Thyroid gland (tissue), 4 donors: ENCODE measurements around the gene ATXN7L3. TPM values are rescaled to one million over a fixed set of nuclear protein-coding genes. Genes with fewer than 3 reads are reported as not detected.

Experiments used
- DNase-seq, 2 donors: peaks; one replicate each; pipeline ENCODE4 v3.0.0-alpha.2; 2019
- H3K27ac ChIP-seq, 3 donors: fragments of 200-600 bp; sonication (generic); 1 replicate in 2 of 3; 2 replicates in 1 of 3; pipeline ENCODE4 v1.5.1; 2016 to 2019; ENCODE audit warnings: mild to moderate bottlenecking in 1 of 3, moderate library complexity in 1 of 3
- H3K27me3 ChIP-seq: fragments of 200-600 bp; sonication (generic); one replicate; pipeline ENCODE4 v1.5.1; 2019
- H3K36me3 ChIP-seq, 2 donors: fragments of 200-600 bp; sonication (generic); one replicate each; pipeline ENCODE4 v1.5.1; 2016 to 2019
- H3K4me1 ChIP-seq, 2 donors: fragments of 200-600 bp; sonication (generic); one replicate each; pipeline ENCODE4 v1.5.1; 2017 to 2019
- H3K4me3 ChIP-seq, 3 donors: fragments of 200-600 bp; sonication (generic); replicated peaks in 1 of 3; 1 replicate in 2 of 3; 2 replicates in 1 of 3; pipeline ENCODE4 v1.5.1; 2016; ENCODE audit warnings: mild to moderate bottlenecking in 1 of 3
- H3K9me3 ChIP-seq: fragments of 200-600 bp; sonication (generic); one replicate; pipeline ENCODE4 v1.5.1; 2017
- CTCF ChIP-seq, 6 experiments: fragments of 200-600 bp in 3 of 6; fragments of 450-650 bp in 3 of 6; sonication (generic) in 3 of 6; IDR thresholded peaks; one replicate each; pipeline ENCODE4 v1.5.1; 2016 to 2019; ENCODE audit warnings: antibody characterized with exemption in 6 of 6, mild to moderate bottlenecking in 2 of 6, inconsistent platforms in 1 of 6, moderate library complexity in 1 of 6
- POLR2A ChIP-seq, 2 donors: fragments of 450-650 bp; IDR thresholded peaks; one replicate each; pipeline ENCODE4 v1.6.1; 2017; ENCODE audit warnings: antibody characterized with exemption in 2 of 2, mild to moderate bottlenecking in 2 of 2, moderate library complexity in 1 of 2
- WGBS, 2 donors: methylation state at CpG; one replicate each; pipeline ENCODE4 v1.1.5; 2017; 5-methylcytosine and 5-hydroxymethylcytosine counted together
- intact Hi-C: fragments of 100-400 bp; cut with DNase I; formaldehyde crosslinking; loops from one replicate; pipeline ENCODE4 v1.15.1; 2023
- total RNA-seq, 4 donors: library from RNA; depleted of rRNA; stranded (reverse); fragments of >200 nt; gene quantifications; one replicate each; pipeline ENCODE4 v1.2.3, GENCODE V29; 2016

Gene ATXN7L3
- total RNA-seq, 4 donors from 2014 or later = 52.4 to 64.5 (median 58.0) TPM

GRCh38 chr17:44205962-44206824 lies 6.5 kb upstream of the ATXN7L3 start:
- Histone ChIP-seq H3K4me3 (no peak overlapping the region), H3K27ac (no peak overlapping the region), H3K9me3 (no peaks in the 10 kb centered on the region), H3K36me3 (peaks cover 44 to 47% of the 10 kb centered on the region in 2 donors), H3K4me1 (peaks cover 0 to 12% of the 10 kb centered on the region in 2 donors), H3K27me3 (no peaks in the 10 kb centered on the region)
- DNase-seq = no peak
- 70 to 72% methylated on average over 12 to 13 of the region's 13 CpGs for WGBS, 2 donors
- TF ChIP-seq CTCF (IDR thresholded peaks at IDR 0.05) (no peak), POLR2A (IDR thresholded peaks at IDR 0.05) (no peak)
- intact Hi-C loops = no loop called here

GRCh38 chr17:44204441-44204882 lies 4.8 kb upstream of the ATXN7L3 start:
- DNase-seq = no peak
- TF ChIP-seq CTCF (IDR thresholded peaks at IDR 0.05) (no peak), POLR2A (IDR thresholded peaks at IDR 0.05) (no peak)
- Histone ChIP-seq H3K9me3 (no peaks in the 10 kb centered on the region), H3K36me3 (peaks cover 29 to 30% of the 10 kb centered on the region in 2 donors), H3K27ac (no peak overlapping the region), H3K4me3 (no peak overlapping the region), H3K4me1 (peaks cover 5 to 11% of the 10 kb centered on the region in 2 donors), H3K27me3 (no peaks in the 10 kb centered on the region)
- intact Hi-C loops = loop anchor here (5.0 kb wide), 1 partner anchor 143 kb away; the partner anchor contains the start of gene GRN
- WGBS, 2 donors = 64 to 81% methylated on average over 4 to 5 of the region's 5 CpGs

- DNase-seq = peak; percentile 46 to 50
- intact Hi-C loops = loop anchor here (5.0 kb wide), 1 partner anchor 143 kb away; the partner anchor contains the start of gene GRN
- Histone ChIP-seq H3K27me3 (no peaks in the 10 kb centered on the region), H3K4me1 (peaks cover 5 to 11% of the 10 kb centered on the region in 2 donors), H3K36me3 (peaks cover 23 to 24% of the 10 kb centered on the region in 2 donors), H3K27ac (no peak overlapping the region), H3K4me3 (no peak overlapping the region), H3K9me3 (no peaks in the 10 kb centered on the region)
- 53 to 58% methylated on average over 9 of the region's 9 CpGs for WGBS, 2 donors
- TF ChIP-seq POLR2A (IDR thresholded peaks at IDR 0.05) (no peak), CTCF (IDR thresholded peaks at IDR 0.05) (peak; percentile 25 to 74 (median 52))
These were observed 4.2 kb upstream of the ATXN7L3 start for GRCh38 chr17:44203731-44204440.

GRCh38 chr17:44202756-44203155 lies 3.1 kb upstream of the ATXN7L3 start:
- DNase-seq = no peak
- TF ChIP-seq POLR2A (IDR thresholded peaks at IDR 0.05) (no peak), CTCF (IDR thresholded peaks at IDR 0.05) (no peak)
- 93 to 95% methylated on average over 4 of the region's 4 CpGs for WGBS, 2 donors
- no peaks in the 10 kb centered on the region for H3K9me3 ChIP-seq
- intact Hi-C loops = loop anchor here (5.0 kb wide), 1 partner anchor 145 kb away; the partner anchor contains the start of gene GRN
- peaks cover 11 to 18% of the 10 kb centered on the region in 2 donors for H3K4me1 ChIP-seq
- H3K4me3 ChIP-seq = no peak overlapping the region
- H3K36me3 ChIP-seq = peaks cover 13% of the 10 kb centered on the region in 2 donors
- no peak overlapping the region for H3K27ac ChIP-seq
- no peaks in the 10 kb centered on the region for H3K27me3 ChIP-seq
